NCI-H1105 treated with DMSO at 0.1 percent for 48 hours (cell line): ENCODE data around the gene HNF1B.
"Not testable (repeated sequence)": the region's sequence is repeated elsewhere in the genome, so short reads cannot be mapped to it uniquely, and the experiment has no call there.

Experiments used
- DNase-seq: peaks from one replicate; lab custom pipeline; 2025; lab: John Stamatoyannopoulos, UW

HNF1B gene

GRCh38 chr17:37744961-37745800 lies at the start of gene HNF1B:
TSS of gene HNF1B (minus strand) at chr17:37745059. CDS start at chr17:37744884, 175 bp downstream.
- DNase-seq, result no peak

GRCh38 chr17:37792787-37793186 lies 47.9 kb upstream of the HNF1B start:
- no peak for DNase-seq

GRCh38 chr17:37791447-37792399 lies 46.9 kb upstream of the HNF1B start:
- DNase-seq, result no peak

- DNase-seq, result no peak
Observed at GRCh38 chr17:37789771-37790541, 45.1 kb upstream of the HNF1B start.

- no peak for DNase-seq
Observed at GRCh38 chr17:37789021-37789565, 44.2 kb upstream of the HNF1B start.

GRCh38 chr17:37788526-37788925 lies 43.7 kb upstream of the HNF1B start:
- no peak for DNase-seq

- DNase-seq, result no peak
Observed at GRCh38 chr17:37787055-37787757, 42.3 kb upstream of the HNF1B start.

GRCh38 chr17:37786481-37786880 lies 41.6 kb upstream of the HNF1B start:
- DNase-seq, result no peak

- not testable (repeated sequence) for DNase-seq
Observed at GRCh38 chr17:37782460-37782859, 37.6 kb upstream of the HNF1B start.

GRCh38 chr17:37781451-37781850 lies 36.6 kb upstream of the HNF1B start:
- DNase-seq, result no peak

- DNase-seq, result no peak
Observed at GRCh38 chr17:37779554-37779953, 34.7 kb upstream of the HNF1B start.

GRCh38 chr17:37774504-37774903 lies 29.6 kb upstream of the HNF1B start:
- DNase-seq, result no peak

- no peak for DNase-seq
Observed at GRCh38 chr17:37772982-37773381, 28.1 kb upstream of the HNF1B start.

- DNase-seq, result peak; percentile 18
Observed at GRCh38 chr17:37770631-37771518, 26.0 kb upstream of the HNF1B start.

GRCh38 chr17:37769050-37769449 lies 24.2 kb upstream of the HNF1B start:
- no peak for DNase-seq

- no peak for DNase-seq
Observed at GRCh38 chr17:37768438-37768837, 23.6 kb upstream of the HNF1B start.

- no peak for DNase-seq
Observed at GRCh38 chr17:37766971-37767370, 22.1 kb upstream of the HNF1B start.

- DNase-seq, result no peak
Observed at GRCh38 chr17:37764383-37764782, 19.5 kb upstream of the HNF1B start.

GRCh38 chr17:37762666-37763065 lies 17.8 kb upstream of the HNF1B start:
- no peak for DNase-seq

GRCh38 chr17:37761961-37762360 lies 17.1 kb upstream of the HNF1B start:
- no peak for DNase-seq
